ENCODE data around the gene SLC9B1. TPM values are rescaled to one million over a fixed set of nuclear protein-coding genes. Genes with fewer than 3 reads are reported as not detected.
A peak's percentile ranks its signal among the peaks of the same experiment; 100 is the strongest.
"Not testable (repeated sequence)": the region's sequence is repeated elsewhere in the genome, so short reads cannot be mapped to it uniquely, and the experiment has no call there.

The SLC9B1 gene
- polyA plus RNA-seq, 1 donor from 2014 or later: 0.93 TPM

GRCh38 chr4:103026868-103027267, 7.4 kb upstream of the SLC9B1 start:
- H3K4me1 Mint-ChIP-seq: no peaks in the 10 kb centered on the region
- H3K9me3 Mint-ChIP-seq: no peaks in the 10 kb centered on the region
- no peak overlapping the region for H3K4me3 Mint-ChIP-seq

GRCh38 chr4:103024996-103025395, 5.5 kb upstream of the SLC9B1 start:
- Mint-ChIP-seq H3K36me3 (peaks cover 7% of the 10 kb centered on the region), H3K4me3 (no peak overlapping the region), H3K27me3 (no peaks in the 10 kb centered on the region), H3K4me1 (peaks cover 1 to 3% (median 1%) of the 10 kb centered on the region in 3 donors), H3K27ac (no peak overlapping the region), H3K9me3 (no peaks in the 10 kb centered on the region)

More at GRCh38 chr4:103026868-103027267, 7.4 kb upstream of the SLC9B1 start:
- Mint-ChIP-seq H3K36me3 (peaks cover 9% of the 10 kb centered on the region), H3K27ac (no peak overlapping the region), H3K27me3 (no peaks in the 10 kb centered on the region)

GRCh38 chr4:103021120-103021519, 1.6 kb upstream of the SLC9B1 start:
- H3K9me3 Mint-ChIP-seq: no peaks in the 10 kb centered on the region
- H3K4me3 Mint-ChIP-seq: no peak overlapping the region
- H3K27ac Mint-ChIP-seq: peak overlapping the region in 1 of 3 donors; percentile 98
- peaks cover 15 to 25% (median 18%) of the 10 kb centered on the region in 3 donors for H3K4me1 Mint-ChIP-seq
- H3K27me3 Mint-ChIP-seq: no peaks in the 10 kb centered on the region
- H3K36me3 Mint-ChIP-seq: peaks cover 6% of the 10 kb centered on the region

GRCh38 chr4:103018391-103019307, 856 bp downstream of the SLC9B1 start:
- Mint-ChIP-seq H3K4me3 (peak overlapping the region in 3 of 4 donors; percentile 91 to 97 (median 94)), H3K9me3 (no peaks in the 10 kb centered on the region), H3K27ac (peak overlapping the region in 2 of 3 donors; percentile 97 to 98), H3K36me3 (peaks cover 2% of the 10 kb centered on the region), H3K4me1 (peaks cover 15 to 25% (median 18%) of the 10 kb centered on the region in 3 donors), H3K27me3 (no peaks in the 10 kb centered on the region)

- H3K9me3 Mint-ChIP-seq: no peaks in the 10 kb centered on the region
- H3K27ac Mint-ChIP-seq: no peak overlapping the region
- no peaks in the 10 kb centered on the region for H3K36me3 Mint-ChIP-seq
- no peaks in the 10 kb centered on the region for H3K27me3 Mint-ChIP-seq
- H3K4me1 Mint-ChIP-seq: peaks cover 0 to 2% (median 0%) of the 10 kb centered on the region in 3 donors
- H3K4me3 Mint-ChIP-seq: no peak overlapping the region
These were observed 7.0 kb downstream of the SLC9B1 start for GRCh38 chr4:103012551-103012950.

- peak overlapping the region in 1 of 3 donors; percentile 73 for H3K27ac Mint-ChIP-seq
- no peaks in the 10 kb centered on the region for H3K27me3 Mint-ChIP-seq
- H3K4me3 Mint-ChIP-seq: no peak overlapping the region
- H3K9me3 Mint-ChIP-seq: no peaks in the 10 kb centered on the region
- H3K36me3 Mint-ChIP-seq: no peaks in the 10 kb centered on the region
- peaks cover 0 to 2% (median 0%) of the 10 kb centered on the region in 3 donors for H3K4me1 Mint-ChIP-seq
These were observed 7.4 kb downstream of the SLC9B1 start for GRCh38 chr4:103012060-103012459.

- Mint-ChIP-seq H3K27me3 (no peaks in the 10 kb centered on the region), H3K4me1 (peaks cover 0 to 2% (median 0%) of the 10 kb centered on the region in 3 donors), H3K27ac (peak overlapping the region in 1 of 3 donors; percentile 73), H3K36me3 (no peaks in the 10 kb centered on the region), H3K4me3 (no peak overlapping the region), H3K9me3 (no peaks in the 10 kb centered on the region)
These were observed 8.0 kb downstream of the SLC9B1 start for GRCh38 chr4:103011378-103012025.

GRCh38 chr4:103010804-103011203, 8.7 kb downstream of the SLC9B1 start:
- peaks cover 0 to 2% (median 0%) of the 10 kb centered on the region in 3 donors for H3K4me1 Mint-ChIP-seq
- no peak overlapping the region for H3K4me3 Mint-ChIP-seq
- no peaks in the 10 kb centered on the region for H3K27me3 Mint-ChIP-seq
- H3K36me3 Mint-ChIP-seq: no peaks in the 10 kb centered on the region
- H3K27ac Mint-ChIP-seq: no peak overlapping the region
- H3K9me3 Mint-ChIP-seq: no peaks in the 10 kb centered on the region

- Mint-ChIP-seq H3K4me3 (no peak overlapping the region), H3K27me3 (no peaks in the 10 kb centered on the region), H3K4me1 (peaks cover 0 to 2% (median 0%) of the 10 kb centered on the region in 3 donors), H3K27ac (no peak overlapping the region), H3K9me3 (no peaks in the 10 kb centered on the region), H3K36me3 (no peaks in the 10 kb centered on the region)
These were observed 10.4 kb downstream of the SLC9B1 start for GRCh38 chr4:103008875-103009729.

GRCh38 chr4:103002551-103002950, 17.0 kb downstream of the SLC9B1 start:
- Mint-ChIP-seq H3K4me3 (no peak overlapping the region), H3K36me3 (peaks cover 2% of the 10 kb centered on the region), H3K27me3 (no peaks in the 10 kb centered on the region), H3K4me1 (no peaks in the 10 kb centered on the region), H3K27ac (no peak overlapping the region), H3K9me3 (peaks cover 0 to 3% (median 0%) of the 10 kb centered on the region in 3 donors)

GRCh38 chr4:102994803-102995202, 24.7 kb downstream of the SLC9B1 start:
- Mint-ChIP-seq H3K36me3 (peaks cover 3% of the 10 kb centered on the region), H3K4me3 (no peak overlapping the region), H3K27me3 (no peaks in the 10 kb centered on the region), H3K27ac (no peak overlapping the region), H3K9me3 (peaks cover 5 to 14% (median 7%) of the 10 kb centered on the region in 3 donors), H3K4me1 (no peaks in the 10 kb centered on the region)

- H3K4me3 Mint-ChIP-seq, H3K27ac Mint-ChIP-seq, H3K27me3 Mint-ChIP-seq, H3K36me3 Mint-ChIP-seq, H3K4me1 Mint-ChIP-seq: not testable (repeated sequence)
- H3K9me3 Mint-ChIP-seq: peaks cover 5 to 14% (median 7%) of the 10 kb centered on the region in 3 donors
These were observed 25.5 kb downstream of the SLC9B1 start for GRCh38 chr4:102993985-102994384.

GRCh38 chr4:102988429-102989020, 31.0 kb downstream of the SLC9B1 start:
- H3K4me3 Mint-ChIP-seq: no peak overlapping the region
- peaks cover 0 to 6% (median 4%) of the 10 kb centered on the region in 3 donors for H3K9me3 Mint-ChIP-seq
- no peak overlapping the region for H3K27ac Mint-ChIP-seq
- no peaks in the 10 kb centered on the region for H3K4me1 Mint-ChIP-seq
- H3K27me3 Mint-ChIP-seq: no peaks in the 10 kb centered on the region
- H3K36me3 Mint-ChIP-seq: peaks cover 12% of the 10 kb centered on the region

- no peak overlapping the region for H3K4me3 Mint-ChIP-seq
- no peaks in the 10 kb centered on the region for H3K27me3 Mint-ChIP-seq
- no peak overlapping the region for H3K27ac Mint-ChIP-seq
- H3K36me3 Mint-ChIP-seq: peaks cover 2% of the 10 kb centered on the region
- no peaks in the 10 kb centered on the region for H3K4me1 Mint-ChIP-seq
- H3K9me3 Mint-ChIP-seq: peaks cover 5 to 14% (median 9%) of the 10 kb centered on the region in 3 donors
These were observed 38.5 kb downstream of the SLC9B1 start for GRCh38 chr4:102981005-102981404.
